Cardiac muscle cell (in vitro differentiated cells and primary cell): ENCODE results near the gene PSMC3. TPM values are rescaled to one million over a fixed set of nuclear protein-coding genes. Genes with fewer than 3 reads are reported as not detected.

Experiments used
- DNase-seq, 2 donors: peaks; one replicate each; pipeline versions ENCODE4 v3.0.0 to v3.0.0-alpha.2; 2010 to 2017; ENCODE audit warnings: low read depth in 1 of 2, low spot score in 1 of 2
- H3K27ac ChIP-seq: fragments of 200-600 bp; sonication (generic); 2 replicates; pipeline ENCODE4 v1.5.1; 2016
- H3K27me3 ChIP-seq: fragments of 200-600 bp; sonication (generic); 2 replicates; pipeline ENCODE4 v1.6.0; 2016; ENCODE audit warnings: control low read depth
- H3K36me3 ChIP-seq: fragments of 200-600 bp; sonication (generic); 2 replicates; pipeline ENCODE4 v1.5.1; 2016; ENCODE audit warnings: control low read depth
- H3K4me1 ChIP-seq: fragments of 200-600 bp; sonication (generic); 2 replicates; pipeline ENCODE4 v1.8.1; 2017; ENCODE audit warnings: low read depth, mild to moderate bottlenecking, mixed run types
- H3K4me3 ChIP-seq: fragments of 200-600 bp; sonication (generic); 2 replicates; pipeline ENCODE4 v1.5.1; 2016; ENCODE audit warnings: mild to moderate bottlenecking
- H3K9me3 ChIP-seq: fragments of 200-600 bp; sonication (generic); 2 replicates; pipeline ENCODE4 v1.5.1; 2017; ENCODE audit warnings: low read depth, mild to moderate bottlenecking, control low read depth
- CTCF ChIP-seq: IDR thresholded peaks from 2 replicates; pipeline ENCODE4 v1.5.1; 2012; ENCODE audit warnings: low read depth, mild to moderate bottlenecking, low read length
- polyA plus RNA-seq: library from polyadenylated mRNA; unstranded; fragments of >200 nt; fragmentation: Nextera tagmentation; extraction: Ambion mirVana; gene quantifications from 2 replicates; pipeline ENCODE4 v1.2.1, GENCODE V29; 2016
- total RNA-seq: library from RNA; depleted of rRNA; stranded (reverse); fragments of >200 nt; gene quantifications from 2 replicates; pipeline ENCODE4 v1.2.3, GENCODE V29; 2016

PSMC3 gene
- total and polyA plus RNA-seq, 2 experiments from 2014 or later = 107 to 236 TPM

- Histone ChIP-seq H3K4me1 (no peaks in the 10 kb centered on the region), H3K27me3 (no peaks in the 10 kb centered on the region), H3K36me3 (no peaks in the 10 kb centered on the region), H3K9me3 (no peaks in the 10 kb centered on the region), H3K4me3 (no peak within 1 kb of the TSS), H3K27ac (no peak within 1 kb of the TSS)
- TF ChIP-seq CTCF = no peak
- no peak for DNase-seq
Measured at GRCh38 chr11:47448566-47449427, 22.6 kb upstream of the PSMC3 start, which contains the start of gene RAPSN. RAPSN (minus strand) TSS chr11:47449136; CDS start chr11:47448964, 172 bp downstream.

GRCh38 chr11:47447906-47448305, 21.7 kb upstream of the PSMC3 start:
- Histone ChIP-seq H3K27ac (no peak overlapping the region), H3K9me3 (no peaks in the 10 kb centered on the region), H3K4me1 (no peaks in the 10 kb centered on the region), H3K4me3 (no peak overlapping the region), H3K36me3 (no peaks in the 10 kb centered on the region), H3K27me3 (no peaks in the 10 kb centered on the region)
- DNase-seq = no peak
- TF ChIP-seq CTCF = no peak

GRCh38 chr11:47446833-47447232, 20.6 kb upstream of the PSMC3 start:
- no peak overlapping the region for H3K4me3 ChIP-seq
- no peaks in the 10 kb centered on the region for H3K36me3 ChIP-seq
- H3K27ac ChIP-seq = no peak overlapping the region
- no peak for DNase-seq
- no peak for TF ChIP-seq CTCF
- no peaks in the 10 kb centered on the region for H3K9me3 ChIP-seq
- H3K4me1 ChIP-seq = no peaks in the 10 kb centered on the region
- no peaks in the 10 kb centered on the region for H3K27me3 ChIP-seq

GRCh38 chr11:47445840-47446239, 19.6 kb upstream of the PSMC3 start:
- Histone ChIP-seq H3K9me3 (no peaks in the 10 kb centered on the region), H3K4me3 (no peak overlapping the region), H3K36me3 (no peaks in the 10 kb centered on the region), H3K27me3 (no peaks in the 10 kb centered on the region), H3K27ac (no peak overlapping the region), H3K4me1 (no peaks in the 10 kb centered on the region)
- DNase-seq = no peak
- no peak for TF ChIP-seq CTCF

- H3K36me3 ChIP-seq = no peaks in the 10 kb centered on the region
- no peak overlapping the region for H3K27ac ChIP-seq
- no peaks in the 10 kb centered on the region for H3K4me1 ChIP-seq
- no peak for TF ChIP-seq CTCF
- no peak overlapping the region for H3K4me3 ChIP-seq
- DNase-seq = no peak
- H3K9me3 ChIP-seq = no peaks in the 10 kb centered on the region
- no peaks in the 10 kb centered on the region for H3K27me3 ChIP-seq
Measured at GRCh38 chr11:47443817-47444216, 17.6 kb upstream of the PSMC3 start.
